ENCODE measurements around the gene DENND6A. TPM values are rescaled to one million over a fixed set of nuclear protein-coding genes. Genes with fewer than 3 reads are reported as not detected.

The DENND6A gene
- total RNA-seq, 1 experiment from 2014 or later = 21.8 TPM

DNA sequence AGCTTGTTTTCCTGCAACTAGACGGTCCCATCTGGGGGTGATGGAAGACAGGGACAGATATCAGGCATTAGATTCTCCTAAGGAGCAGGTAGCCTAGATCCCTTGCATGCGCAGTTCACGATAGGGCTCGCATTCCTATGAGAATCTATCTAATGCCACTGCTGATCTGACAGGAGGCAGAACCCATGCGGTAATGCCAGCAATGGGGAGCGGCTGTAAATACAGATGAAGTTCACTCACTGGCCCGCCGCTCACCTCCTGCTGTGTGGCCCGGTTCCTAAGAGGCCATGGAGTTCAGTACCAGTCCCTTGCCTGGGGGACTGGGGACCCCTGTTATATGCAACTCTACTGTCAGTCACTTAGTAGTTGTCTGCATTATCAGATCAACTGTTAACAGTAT is 7.9 kb upstream of the DENND6A start:
- intact Hi-C loops (cut with micrococcal nuclease; ENCODE audit: unreplicated experiment) = no loop called here
- no peak overlapping the region for H3K4me3 ChIP-seq (ENCODE audit: low read depth, low read length)
- no TSS peak for BruUV-seq (replicated peaks)
- Mint-ChIP-seq H3K4me3 (ENCODE audit: unreplicated experiment) (no peak overlapping the region), H3K27me3 (ENCODE audit: insufficient read depth, unreplicated experiment) (no peaks in the 10 kb centered on the region), H3K9me3 (ENCODE audit: unreplicated experiment) (no peaks in the 10 kb centered on the region), H3K4me1 (ENCODE audit: low read depth, unreplicated experiment) (no peaks in the 10 kb centered on the region), H3K36me3 (ENCODE audit: insufficient read depth, unreplicated experiment) (no peaks in the 10 kb centered on the region), H3K27ac (ENCODE audit: unreplicated experiment) (no peak overlapping the region)
- CTCF ChIA-PET = no interaction called here
- no peaks in the 10 kb centered on the region for H3K27me3 ChIP-seq (replicated peaks; ENCODE audit: control insufficient read depth, insufficient read depth, low read length)
- no peaks in the 10 kb centered on the region for H3K9me3 ChIP-seq
- DNase-seq = no peak
- TF ChIP-seq, protein P1, sequence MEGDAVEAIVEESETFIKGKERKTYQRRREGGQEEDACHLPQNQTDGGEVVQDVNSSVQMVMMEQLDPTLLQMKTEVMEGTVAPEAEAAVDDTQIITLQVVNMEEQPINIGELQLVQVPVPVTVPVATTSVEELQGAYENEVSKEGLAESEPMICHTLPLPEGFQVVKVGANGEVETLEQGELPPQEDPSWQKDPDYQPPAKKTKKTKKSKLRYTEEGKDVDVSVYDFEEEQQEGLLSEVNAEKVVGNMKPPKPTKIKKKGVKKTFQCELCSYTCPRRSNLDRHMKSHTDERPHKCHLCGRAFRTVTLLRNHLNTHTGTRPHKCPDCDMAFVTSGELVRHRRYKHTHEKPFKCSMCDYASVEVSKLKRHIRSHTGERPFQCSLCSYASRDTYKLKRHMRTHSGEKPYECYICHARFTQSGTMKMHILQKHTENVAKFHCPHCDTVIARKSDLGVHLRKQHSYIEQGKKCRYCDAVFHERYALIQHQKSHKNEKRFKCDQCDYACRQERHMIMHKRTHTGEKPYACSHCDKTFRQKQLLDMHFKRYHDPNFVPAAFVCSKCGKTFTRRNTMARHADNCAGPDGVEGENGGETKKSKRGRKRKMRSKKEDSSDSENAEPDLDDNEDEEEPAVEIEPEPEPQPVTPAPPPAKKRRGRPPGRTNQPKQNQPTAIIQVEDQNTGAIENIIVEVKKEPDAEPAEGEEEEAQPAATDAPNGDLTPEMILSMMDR (IDR thresholded peaks at IDR 0.05; ENCODE audit: insufficient read depth in 1 of 2, low read depth in 1 of 2, low read length in 1 of 2, severe bottlenecking in 1 of 2, unreplicated experiment in 1 of 2) = no peak
- H3K36me3 ChIP-seq (ENCODE audit: control insufficient read depth, insufficient read depth, low read length) = no peaks in the 10 kb centered on the region
- no peaks in the 10 kb centered on the region for H3K4me1 ChIP-seq
- POLR2A ChIA-PET = no interaction called here

DNA sequence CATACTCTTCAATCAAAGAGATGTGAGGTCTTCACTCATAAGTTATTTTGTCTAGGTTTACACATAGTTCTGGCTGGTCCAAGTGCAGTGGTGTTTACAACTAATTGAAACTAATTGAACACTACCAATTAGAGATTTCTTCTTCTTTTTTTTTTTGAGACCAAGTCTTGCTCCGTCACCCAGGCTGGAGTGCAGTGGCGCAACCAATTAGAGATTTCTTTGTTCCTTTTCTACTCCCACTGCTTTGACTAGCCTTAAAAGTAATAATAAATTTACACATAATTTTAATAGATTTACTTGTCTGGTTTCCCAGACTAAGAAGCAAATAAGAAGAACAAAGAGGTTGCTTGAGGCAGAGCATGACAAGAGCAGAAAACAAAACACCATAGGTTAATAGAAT is 6.7 kb upstream of the DENND6A start:
- H3K36me3 Mint-ChIP-seq (ENCODE audit: insufficient read depth, unreplicated experiment) = no peaks in the 10 kb centered on the region
- no peak for DNase-seq
- H3K4me3 Mint-ChIP-seq (ENCODE audit: unreplicated experiment) = no peak overlapping the region
- no peaks in the 10 kb centered on the region for H3K4me1 Mint-ChIP-seq (ENCODE audit: low read depth, unreplicated experiment)
- no peaks in the 10 kb centered on the region for H3K9me3 Mint-ChIP-seq (ENCODE audit: unreplicated experiment)
- H3K27me3 Mint-ChIP-seq (ENCODE audit: insufficient read depth, unreplicated experiment) = no peaks in the 10 kb centered on the region
- BruUV-seq (replicated peaks) = no TSS peak
- H3K36me3 ChIP-seq (ENCODE audit: control insufficient read depth, insufficient read depth, low read length) = no peaks in the 10 kb centered on the region
- intact Hi-C loops (cut with micrococcal nuclease; ENCODE audit: unreplicated experiment) = no loop called here
- no peak overlapping the region for H3K27ac Mint-ChIP-seq (ENCODE audit: unreplicated experiment)
- H3K27me3 ChIP-seq (replicated peaks; ENCODE audit: control insufficient read depth, insufficient read depth, low read length) = no peaks in the 10 kb centered on the region
- CTCF ChIA-PET = no interaction called here
- no peaks in the 10 kb centered on the region for H3K4me1 ChIP-seq
- no peak overlapping the region for H3K4me3 ChIP-seq (ENCODE audit: low read depth, low read length)
- TF ChIP-seq, protein P1 (IDR thresholded peaks at IDR 0.05; ENCODE audit: insufficient read depth in 1 of 2, low read depth in 1 of 2, low read length in 1 of 2, severe bottlenecking in 1 of 2, unreplicated experiment in 1 of 2) = no peak
- POLR2A ChIA-PET = no interaction called here
- no peaks in the 10 kb centered on the region for H3K9me3 ChIP-seq

DNA sequence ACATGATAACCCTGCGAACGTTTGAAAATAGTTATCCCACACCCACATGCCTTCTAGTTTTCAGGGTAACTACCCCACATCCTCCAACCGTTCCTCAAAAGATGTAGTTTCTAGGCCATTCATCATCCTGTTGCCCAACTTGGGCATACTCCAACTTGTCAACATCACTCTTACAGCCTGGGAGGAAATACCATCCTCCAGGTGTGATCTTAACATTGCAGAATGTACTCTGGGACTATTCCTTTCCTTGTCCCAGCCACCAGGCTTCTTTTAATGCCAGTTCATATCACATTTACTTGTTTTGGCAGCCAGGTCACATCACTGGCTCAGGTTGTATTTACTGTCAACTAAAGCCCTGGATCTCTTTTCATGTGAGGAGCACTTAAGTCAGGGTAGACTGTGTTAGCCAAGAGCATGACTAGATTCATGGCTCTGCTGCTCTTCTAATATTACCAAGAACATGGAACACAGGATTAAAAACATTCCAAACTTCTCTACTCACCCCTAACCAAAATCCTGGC is 4.0 kb upstream of the DENND6A start:
- ChIA-PET POLR2A (no interaction called here), CTCF (no interaction called here)
- no peak overlapping the region for H3K4me3 ChIP-seq (ENCODE audit: low read depth, low read length)
- no TSS peak for BruUV-seq (replicated peaks)
- H3K27me3 ChIP-seq (replicated peaks; ENCODE audit: control insufficient read depth, insufficient read depth, low read length) = no peaks in the 10 kb centered on the region
- no peak overlapping the region for H3K27ac Mint-ChIP-seq (ENCODE audit: unreplicated experiment)
- H3K9me3 ChIP-seq = no peaks in the 10 kb centered on the region
- H3K4me1 Mint-ChIP-seq (ENCODE audit: low read depth, unreplicated experiment) = no peaks in the 10 kb centered on the region
- intact Hi-C loops (cut with micrococcal nuclease; ENCODE audit: unreplicated experiment) = loop anchor here (2.0 kb wide), 1 partner anchor 32 kb away; no protein-coding TSS in a partner anchor
- no peaks in the 10 kb centered on the region for H3K36me3 ChIP-seq (ENCODE audit: control insufficient read depth, insufficient read depth, low read length)
- H3K36me3 Mint-ChIP-seq (ENCODE audit: insufficient read depth, unreplicated experiment) = peaks cover 10% of the 10 kb centered on the region
- H3K4me1 ChIP-seq = 0 out of 2 replicates have a peak, but pooled peaks cover 7% of the 10 kb centered on the region
- TF ChIP-seq, protein P1 (IDR thresholded peaks at IDR 0.05; ENCODE audit: insufficient read depth in 1 of 2, low read depth in 1 of 2, low read length in 1 of 2, severe bottlenecking in 1 of 2, unreplicated experiment in 1 of 2) = no peak
- no peak overlapping the region for H3K4me3 Mint-ChIP-seq (ENCODE audit: unreplicated experiment)
- H3K9me3 Mint-ChIP-seq (ENCODE audit: unreplicated experiment) = no peaks in the 10 kb centered on the region
- DNase-seq = no peak
- H3K27me3 Mint-ChIP-seq (ENCODE audit: insufficient read depth, unreplicated experiment) = no peaks in the 10 kb centered on the region
